ENCODE data around the gene DYNC1LI2. TPM values are rescaled to one million over a fixed set of nuclear protein-coding genes. Genes with fewer than 3 reads are reported as not detected.

The DYNC1LI2 gene
- total and polyA plus RNA-seq, 10 of the 15 experiments (the other 5 are each of a cell fraction or from before 2014, with no cell fraction given): 6.0 to 46.5 (median 33.7) TPM

GRCh38 chr16:66752958-66753357 lies 1.5 kb upstream of the DYNC1LI2 start:
- DNase-seq (ENCODE audit: low read depth, low spot score): no peak
- H3K4me1 ChIP-seq (ENCODE audit: control insufficient read depth, insufficient read depth, low read length): peaks cover 3% of the 10 kb centered on the region; the same call in 1 of the 2 replicates
- H3K9ac ChIP-seq (ENCODE audit: control insufficient read depth, insufficient read depth, low read length): no peak overlapping the region
- H3K27me3 ChIP-seq (replicated peaks in 1 of 2; ENCODE audit: control insufficient read depth in 2 of 2, insufficient read depth in 2 of 2, low read length in 1 of 2): peaks cover 0 to 3% of the 10 kb centered on the region in 2 experiments; a peak in 1 of 4 replicates
- no peak overlapping the region for H3K4me2 ChIP-seq (ENCODE audit: control insufficient read depth, insufficient read depth)
- WGBS (ENCODE audit: insufficient coverage, insufficient replicate concordance, low lambda C conversion rate, missing lambda C conversion rate): 73% methylated on average over 2 of the region's 2 CpGs
- intact Hi-C loops (cut with micrococcal nuclease; ENCODE audit: unreplicated experiment): loop anchor here (5.0 kb wide), 1 partner anchor 174 kb away; the partner anchor contains the start of gene RRAD
- ChIA-PET POLR2A (interaction anchor here (0.5 kb wide), 1 partner anchor 9 kb away, joined by 5 read pairs; no protein-coding TSS in a partner anchor), CTCF (interaction anchor here (1.4 to 3.1 kb wide), 8 partner anchors 9 to 145 kb away, joined by 3 to 43 read pairs (median 12); partner anchors contain the start of gene NAE1), RAD21 (ENCODE audit: unreplicated experiment) (interaction anchor here (1.9 kb wide), 1 partner anchor 115 kb away, joined by 7 read pairs; no protein-coding TSS in a partner anchor), SMC1A (ENCODE audit: uncharacterized antibody, unreplicated experiment) (interaction anchor here (0.9 to 1.8 kb wide), 2 partner anchors 26 to 76 kb away, joined by 3 to 5 read pairs; no protein-coding TSS in a partner anchor)
- H3K4me3 ChIP-seq: no peak overlapping the region
- FAIRE-seq: no peak
- in situ Hi-C loops (cut with MboI): no loop called here
- H3K79me2 ChIP-seq (ENCODE audit: control insufficient read depth, insufficient read depth, low read length): peaks cover 28% of the 10 kb centered on the region
- no peaks in the 10 kb centered on the region for H3K9me3 ChIP-seq (replicated peaks; ENCODE audit: control insufficient read depth, insufficient read depth, low read length)
- H3K27ac ChIP-seq (ENCODE audit: control insufficient read depth, insufficient read depth): no peak overlapping the region
- BruUV-seq (replicated peaks): no TSS peak
- no peaks in the 10 kb centered on the region for H4K20me1 ChIP-seq (ENCODE audit: control insufficient read depth, insufficient read depth)
- H3K36me3 ChIP-seq (ENCODE audit: control insufficient read depth in 2 of 2, insufficient read depth in 2 of 2, low read length in 1 of 2): peaks cover under 1% of the 10 kb centered on the region in 2 experiments; a peak in 2 of 4 replicates
- no peak for ATAC-seq
- H2AFZ ChIP-seq (ENCODE audit: control insufficient read depth, low read depth, low read length): no peak overlapping the region
- TF ChIP-seq RBBP5 (conservative IDR thresholded peaks at IDR 0.05): no peak
- no peak for TF ChIP-seq E4F1 (IDR thresholded peaks at IDR 0.05; ENCODE audit: borderline replicate concordance, partially characterized antibody)
- no peak for TF ChIP-seq RB1 (IDR thresholded peaks at IDR 0.05; ENCODE audit: borderline replicate concordance)
- TF ChIP-seq ZZZ3 (IDR thresholded peaks at IDR 0.05; ENCODE audit: control insufficient read depth, insufficient read length, low read depth): no peak
- no peak for TF ChIP-seq ATF7 (IDR thresholded peaks at IDR 0.05; ENCODE audit: low read depth)
- TF ChIP-seq REST (IDR thresholded peaks at IDR 0.05; ENCODE audit: low read depth, low read length): no peak
- no peak for TF ChIP-seq ZNF384 (IDR thresholded peaks at IDR 0.05; ENCODE audit: borderline replicate concordance, low read depth, low read length)
- TF ChIP-seq E2F8 (IDR thresholded peaks at IDR 0.05; ENCODE audit: low read depth, partially characterized antibody): no peak
- no peak for TF ChIP-seq KDM1A (IDR thresholded peaks at IDR 0.05; ENCODE audit: borderline replicate concordance)
- TF ChIP-seq SPI1 (IDR thresholded peaks at IDR 0.05; ENCODE audit: borderline replicate concordance, insufficient read depth, low read depth, low read length): no peak
- no peak for TF ChIP-seq ZNF622 (IDR thresholded peaks at IDR 0.05)
- TF ChIP-seq NFIC (IDR thresholded peaks at IDR 0.05; ENCODE audit: low read depth, low read length): no peak
- TF ChIP-seq MLLT1 (IDR thresholded peaks at IDR 0.05): no peak
